Esophagus squamous epithelium (tissue), 4 donors: ENCODE measurements around the gene MRPL24.

Experiments
- CTCF ChIP-seq, 6 experiments: fragments of 450-650 bp in 4 of 6; fragments of 200-600 bp in 2 of 6; sonication (generic) in 2 of 6; IDR thresholded peaks; one replicate each; pipeline ENCODE4 v1.5.1; 2016 to 2019; ENCODE audit warnings: antibody characterized with exemption in 6 of 6, mild to moderate bottlenecking in 4 of 6, moderate library complexity in 4 of 6
- POLR2A ChIP-seq, 4 donors: fragments of 450-650 bp; IDR thresholded peaks; one replicate each; pipeline ENCODE4 v1.6.1; 2017; ENCODE audit warnings: antibody characterized with exemption in 4 of 4, mild to moderate bottlenecking in 4 of 4, moderate library complexity in 3 of 4

- TF ChIP-seq CTCF (IDR thresholded peaks at IDR 0.05) (no peak), POLR2A (IDR thresholded peaks at IDR 0.05) (no peak)
Measured at GRCh38 chr1:156749419-156750118, 8.7 kb upstream of the MRPL24 start.
